ENCODE data around the gene C1QTNF1.

- TF ChIP-seq CTCF (IDR thresholded peaks at IDR 0.05) = no peak
- TF ChIP-seq POLR2A (IDR thresholded peaks at IDR 0.05) = no peak
Observed at GRCh38 chr17:79053251-79053925, 29.4 kb downstream of the C1QTNF1 start.
